HepG2 (cell line): ENCODE results near the gene AP2B1.

Source experiments
- NFYB ChIP-seq: sonication (generic); formaldehyde crosslinking; IDR thresholded peaks from 2 replicates; pipeline ENCODE4 v1.4.0; 2020; ENCODE audit warnings: missing genetic modification reagents
- POLR2AphosphoS5 ChIP-seq: IDR thresholded peaks from 2 replicates; pipeline ENCODE4 v1.6.1; 2012; ENCODE audit warnings: low read depth, low read length
- TAF1 ChIP-seq: sonication (generic); formaldehyde crosslinking; IDR thresholded peaks from 2 replicates; pipeline ENCODE4 v1.4.0; 2020; ENCODE audit warnings: missing genetic modification reagents
- ZBTB1 ChIP-seq: sonication (generic); formaldehyde crosslinking; IDR thresholded peaks from 2 replicates; pipeline ENCODE4 v1.4.0; 2020; ENCODE audit warnings: missing genetic modification reagents, borderline replicate concordance
- ZKSCAN8 ChIP-seq: IDR thresholded peaks from 2 replicates; pipeline ENCODE4 v1.6.1; 2016; ENCODE audit warnings: borderline replicate concordance, missing genetic modification reagents, missing compliant biosample characterization
- ZNF564 ChIP-seq: sonication (generic); formaldehyde crosslinking; IDR thresholded peaks from 2 replicates; pipeline ENCODE4 v1.8.1; 2023; ENCODE audit warnings: mild to moderate bottlenecking, missing genetic modification reagents
- ZNF782 ChIP-seq: sonication (generic); formaldehyde crosslinking; IDR thresholded peaks from 2 replicates; pipeline ENCODE4 v1.4.0; 2020; ENCODE audit warnings: missing genetic modification reagents, mild to moderate bottlenecking, borderline replicate concordance
- TF ChIP-seq, protein P1 (sequence below): sonication (generic); formaldehyde crosslinking; IDR thresholded peaks from 2 replicates; pipeline ENCODE4 v1.4.0; 2020; ENCODE audit warnings: missing genetic modification reagents
- TF ChIP-seq, protein P2 (sequence below): sonication (generic); formaldehyde crosslinking; IDR thresholded peaks from 2 replicates; pipeline ENCODE4 v1.8.0; 2022; ENCODE audit warnings: mild to moderate bottlenecking, missing genetic modification reagents, borderline replicate concordance

DNA sequence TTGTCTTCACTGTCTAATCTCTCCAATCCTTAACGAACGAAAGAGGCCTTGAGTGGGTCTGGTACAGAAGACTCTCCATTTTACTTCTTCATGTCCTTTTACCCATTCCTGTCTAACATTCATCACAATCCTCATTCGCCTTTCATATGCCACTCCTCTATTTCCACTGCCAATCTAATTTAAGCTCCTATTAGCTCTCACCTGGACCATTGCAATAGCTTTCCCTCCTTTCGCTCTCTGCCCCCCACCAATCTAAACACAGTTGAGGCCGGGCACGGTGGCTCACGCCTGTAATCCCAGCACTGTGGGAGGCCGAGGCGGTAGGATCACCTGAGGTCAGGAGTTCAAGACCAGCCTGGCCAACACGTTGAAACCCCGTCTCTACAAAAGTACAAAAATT is 20.2 kb upstream of the AP2B1 start:
- no peak for TF ChIP-seq ZKSCAN8
- no peak for TF ChIP-seq POLR2AphosphoS5
- no peak for TF ChIP-seq ZBTB1 (CRISPR knock-in tag)
- no peak for TF ChIP-seq ZNF782 (CRISPR knock-in tag)
- TF ChIP-seq NFYB = no peak
- TF ChIP-seq, protein P1, sequence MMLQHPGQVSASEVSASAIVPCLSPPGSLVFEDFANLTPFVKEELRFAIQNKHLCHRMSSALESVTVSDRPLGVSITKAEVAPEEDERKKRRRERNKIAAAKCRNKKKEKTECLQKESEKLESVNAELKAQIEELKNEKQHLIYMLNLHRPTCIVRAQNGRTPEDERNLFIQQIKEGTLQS = no peak
- TF ChIP-seq, protein P2, sequence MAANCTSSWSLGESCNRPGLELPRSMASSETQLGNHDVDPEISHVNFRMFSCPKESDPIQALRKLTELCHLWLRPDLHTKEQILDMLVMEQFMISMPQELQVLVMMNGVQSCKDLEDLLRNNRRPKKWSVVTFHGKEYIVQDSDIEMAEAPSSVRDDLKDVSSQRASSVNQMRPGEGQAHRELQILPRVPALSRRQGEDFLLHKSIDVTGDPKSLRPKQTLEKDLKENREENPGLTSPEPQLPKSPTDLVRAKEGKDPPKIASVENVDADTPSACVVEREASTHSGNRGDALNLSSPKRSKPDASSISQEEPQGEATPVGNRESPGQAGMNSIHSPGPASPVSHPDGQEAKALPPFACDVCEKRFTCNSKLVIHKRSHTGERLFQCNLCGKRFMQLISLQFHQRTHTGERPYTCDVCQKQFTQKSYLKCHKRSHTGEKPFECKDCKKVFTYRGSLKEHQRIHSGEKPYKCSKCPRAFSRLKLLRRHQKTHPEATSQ (CRISPR knock-in tag) = no peak
- TF ChIP-seq TAF1 (CRISPR knock-in tag) = no peak
- TF ChIP-seq ZNF564 (CRISPR knock-in tag) = no peak
